Neural progenitor cell (in vitro differentiated cells): ENCODE data around the gene NCAPD3.

ENCODE experiments used
- CTCF ChIP-seq: fragments of 200-600 bp; sonication (generic); IDR thresholded peaks from 2 replicates; pipeline ENCODE4 v1.5.1; 2017; ENCODE audit warnings: antibody characterized with exemption, mild to moderate bottlenecking
- EZH2phosphoT487 ChIP-seq: fragments of 200-600 bp; sonication (generic); IDR thresholded peaks from 2 replicates; pipeline ENCODE4 v1.6.1; 2017; ENCODE audit warnings: antibody characterized with exemption

GRCh38 chr11:134200688-134201087 is 23.1 kb downstream of the NCAPD3 start:
- TF ChIP-seq CTCF = no peak
- TF ChIP-seq EZH2phosphoT487 = no peak
